NCI-H748 treated with DMSO at 0.1 percent for 48 hours (cell line): ENCODE data around the gene AARS1.
"Not testable (repeated sequence)": the region's sequence is repeated elsewhere in the genome, so short reads cannot be mapped to it uniquely, and the experiment has no call there.

Source experiments
- DNase-seq: peaks from one replicate; lab custom pipeline; 2025; lab: John Stamatoyannopoulos, UW

The AARS1 gene

GRCh38 chr16:70289229-70290094 is at the start of gene AARS1:
TSS of gene AARS1 (minus strand) at chr16:70289506. CDS start at chr16:70282763, 6,743 bp downstream.
- peak; percentile 95 for DNase-seq

- no peak for DNase-seq
Observed at GRCh38 chr16:70337814-70338213, 48.5 kb upstream of the AARS1 start.

DNA sequence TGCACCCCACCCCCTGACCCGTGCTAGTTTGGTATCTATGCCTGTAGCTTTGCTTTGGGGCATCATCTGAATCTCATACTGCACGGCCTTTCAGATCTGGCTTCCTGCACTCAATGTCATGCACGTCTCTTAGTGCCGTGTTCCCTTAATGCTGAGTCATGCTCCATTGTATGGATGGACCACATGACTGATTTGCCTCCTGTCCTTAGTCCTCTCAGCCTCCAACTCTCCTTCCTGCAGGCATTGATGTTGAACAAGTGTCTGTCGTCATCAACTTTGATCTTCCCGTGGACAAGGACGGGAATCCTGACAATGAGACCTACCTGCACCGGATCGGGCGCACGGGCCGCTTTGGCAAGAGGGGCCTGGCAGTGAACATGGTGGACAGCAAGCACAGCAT is 43.4 kb upstream of the AARS1 start:
- DNase-seq, result not testable (repeated sequence)

GRCh38 chr16:70331588-70332358 is 42.5 kb upstream of the AARS1 start:
- no peak for DNase-seq

- DNase-seq, result no peak
Observed at GRCh38 chr16:70331091-70331490, 41.8 kb upstream of the AARS1 start.

DNA sequence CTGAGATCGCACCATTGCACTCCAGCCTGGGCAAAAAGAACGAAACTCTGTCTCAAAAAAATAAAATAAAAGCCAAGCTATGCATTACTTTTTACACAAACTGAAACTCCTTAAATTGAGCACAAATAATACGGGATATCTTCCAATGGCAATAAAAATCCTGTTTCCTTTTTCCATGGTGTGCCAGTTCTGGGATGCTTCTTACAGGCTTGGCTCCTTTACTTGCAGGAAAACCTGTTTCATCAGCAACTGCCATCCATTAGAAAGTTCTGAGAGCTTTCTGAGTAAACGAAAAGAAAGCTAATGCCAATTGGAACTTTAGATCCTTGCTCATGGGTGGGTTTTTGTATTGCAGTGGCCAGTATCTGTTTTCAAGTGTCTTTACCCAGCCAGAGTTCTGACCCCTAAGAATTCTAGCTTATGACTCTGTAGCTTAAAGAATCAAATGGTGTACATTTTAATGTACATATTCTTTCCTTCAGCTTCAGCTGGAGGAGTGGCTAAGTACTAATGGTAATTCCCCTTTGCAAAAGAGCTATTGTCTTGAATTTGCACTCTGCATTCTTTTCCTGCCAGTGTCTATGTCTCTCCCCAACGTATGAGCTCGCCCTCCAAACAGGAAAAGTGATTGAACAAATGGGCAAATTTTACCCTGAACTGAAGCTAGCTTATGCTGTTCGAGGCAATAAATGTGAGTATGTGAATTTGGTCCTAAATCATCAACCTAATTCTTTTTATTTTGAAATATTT is 35.9 kb upstream of the AARS1 start:
- DNase-seq, result no peak

DNA sequence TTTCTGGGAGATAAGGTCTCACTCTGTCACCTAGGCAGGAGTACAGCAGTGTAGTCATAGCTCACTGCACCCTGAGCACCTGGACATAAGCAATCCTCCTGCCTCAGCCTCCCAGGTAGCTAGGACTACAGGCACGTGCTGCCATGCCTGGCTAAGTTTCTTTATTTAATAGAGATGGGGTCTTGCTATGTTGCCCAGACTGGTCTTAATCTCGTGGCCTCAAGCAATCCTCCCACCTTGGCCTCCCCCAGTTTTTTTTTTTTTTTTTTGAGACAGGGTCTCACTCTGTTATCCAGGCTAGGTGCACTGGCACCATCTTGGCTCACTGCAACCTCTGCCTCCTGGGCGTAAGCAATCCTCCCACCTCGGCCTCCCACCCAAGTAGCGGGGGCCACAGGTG is 30.8 kb upstream of the AARS1 start:
- DNase-seq, result no peak

DNA sequence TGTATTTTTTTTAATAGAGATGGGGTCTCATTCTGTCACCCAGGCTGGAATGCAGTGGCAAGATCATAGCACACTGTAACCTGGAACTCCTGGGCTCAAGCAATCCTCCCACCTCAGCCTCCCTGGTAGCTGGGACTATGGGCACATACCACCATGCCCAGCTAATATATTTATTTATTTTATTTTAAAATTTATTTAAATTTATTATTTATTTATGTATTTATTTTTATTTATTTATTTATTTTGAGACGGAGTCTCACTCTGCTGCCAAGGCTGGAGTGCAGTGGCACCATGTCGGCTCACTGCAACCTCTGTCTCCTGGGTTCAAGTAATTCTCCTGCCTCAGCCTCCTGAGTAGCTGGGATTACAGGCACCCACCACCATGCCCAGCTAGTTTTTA is 18.4 kb upstream of the AARS1 start:
- not testable (repeated sequence) for DNase-seq

DNA sequence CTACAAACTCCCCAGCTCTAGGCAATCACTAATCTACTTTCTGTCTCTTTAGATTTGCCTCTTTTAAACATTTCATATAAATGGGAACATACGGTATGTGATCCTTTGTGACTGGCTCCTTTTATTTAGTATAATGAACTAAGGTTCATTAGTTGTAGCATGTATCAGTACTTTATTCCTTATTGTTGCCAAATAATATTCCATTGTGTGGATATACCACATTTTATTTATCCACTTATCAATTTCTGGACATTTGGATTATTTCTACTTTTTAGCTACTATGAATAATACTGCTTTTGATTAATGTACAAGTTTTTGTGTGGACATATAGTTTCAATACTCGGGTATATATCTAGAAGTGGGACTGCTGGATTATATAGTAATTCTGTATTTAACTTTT is 17.6 kb upstream of the AARS1 start:
- DNase-seq, result no peak

- no peak for DNase-seq
Observed at GRCh38 chr16:70304892-70305448, 15.7 kb upstream of the AARS1 start.

DNA sequence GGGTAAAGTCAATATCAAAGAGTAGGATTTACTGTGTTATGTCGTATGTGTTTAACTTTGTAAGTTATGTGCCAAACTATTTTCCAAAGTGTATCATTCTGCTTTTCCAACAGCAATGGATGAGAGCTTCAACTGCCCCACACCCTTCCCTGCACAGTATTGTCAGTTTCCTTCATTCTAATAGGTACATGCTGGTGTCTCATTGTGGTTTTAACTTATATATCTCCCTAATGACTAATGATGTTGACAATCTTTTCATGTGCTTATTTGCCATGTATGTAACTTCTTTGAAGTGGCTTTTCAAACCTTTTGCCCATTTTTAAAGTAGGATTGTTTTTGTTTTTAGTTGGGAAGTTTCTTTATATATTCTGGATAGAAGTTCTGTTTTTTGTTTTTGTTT is 13.4 kb upstream of the AARS1 start:
- DNase-seq, result no peak

DNA sequence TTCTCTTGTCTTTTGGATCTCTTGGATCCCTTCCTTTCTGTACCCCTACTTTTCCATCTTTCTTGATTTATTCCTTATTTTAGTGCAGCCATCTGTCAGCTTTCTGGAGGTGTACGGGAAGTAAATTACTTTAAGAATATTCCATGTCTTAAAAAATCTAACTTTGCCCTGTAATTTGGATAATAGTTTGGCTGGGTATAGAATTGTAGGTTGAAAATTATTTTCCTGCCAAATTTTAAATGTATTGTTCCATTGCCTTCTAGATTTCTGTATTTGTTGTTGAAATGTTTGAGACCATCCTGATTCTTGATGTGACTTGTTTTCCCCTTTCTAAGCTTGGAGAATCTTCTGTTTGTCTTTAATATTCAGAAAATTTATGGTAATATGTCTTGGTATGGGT is 11.8 kb upstream of the AARS1 start:
- no peak for DNase-seq

- DNase-seq, result peak; percentile 25
Observed at GRCh38 chr16:70298988-70299938, 10.0 kb upstream of the AARS1 start, which contains the start of gene DDX19B. TSS of gene DDX19B (plus strand) at chr16:70299186. CDS start at chr16:70299298, 112 bp downstream.

GRCh38 chr16:70295634-70296033 is 6.3 kb upstream of the AARS1 start:
- DNase-seq, result no peak

DNA sequence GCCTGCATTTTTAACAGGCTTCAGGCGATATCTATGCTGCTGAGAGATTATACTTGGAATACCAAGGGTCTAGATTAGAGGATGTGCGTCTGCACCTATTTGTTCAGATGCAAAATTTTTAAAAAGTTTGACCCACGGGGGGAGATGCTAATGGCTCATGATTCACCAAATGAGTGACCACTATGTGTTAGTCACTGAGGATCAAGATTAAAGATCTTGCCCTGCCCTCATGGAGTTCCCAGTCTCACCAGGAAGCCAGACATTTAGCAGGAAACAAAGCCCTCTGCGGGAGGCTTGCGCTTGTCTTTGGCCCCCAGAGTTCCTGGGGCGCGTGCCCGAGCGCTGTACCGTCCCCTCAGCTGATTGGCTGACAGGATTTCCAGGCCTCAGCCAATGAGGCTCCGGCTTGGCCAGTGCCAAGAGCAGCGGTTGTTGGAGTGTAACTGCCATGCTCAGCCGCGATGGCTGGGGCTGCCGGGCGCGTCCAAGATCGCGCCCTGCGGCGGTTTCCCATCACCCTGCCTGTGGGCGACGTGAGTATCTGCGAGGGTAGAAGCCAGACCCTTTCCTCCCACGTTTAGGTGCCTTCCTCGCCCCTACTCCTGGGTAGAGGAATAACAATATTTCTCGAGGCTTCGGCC is 5.2 kb upstream of the AARS1 start:
- DNase-seq, result no peak

DNA sequence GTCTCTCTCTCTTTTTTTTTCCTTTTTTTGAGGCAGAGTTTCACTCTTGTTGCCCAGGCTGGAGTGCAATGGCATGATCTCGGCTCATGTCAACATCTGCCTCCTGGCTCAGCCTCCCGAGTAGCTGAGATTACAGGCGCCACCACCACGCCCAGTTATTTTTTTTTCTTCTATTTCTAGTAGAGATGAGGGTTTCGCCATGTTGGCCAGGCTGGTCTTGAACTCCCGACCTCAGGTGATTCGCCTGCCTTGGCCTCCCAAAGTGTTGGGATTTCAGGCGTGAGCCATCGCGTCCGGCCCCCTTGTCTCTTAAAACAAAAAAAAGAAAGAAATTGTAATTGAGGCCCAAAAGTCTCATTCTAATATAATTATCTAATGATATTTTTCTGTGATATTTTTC is 2.8 kb upstream of the AARS1 start:
- DNase-seq, result not testable (repeated sequence)

GRCh38 chr16:70290949-70291519 is 1.7 kb upstream of the AARS1 start:
- no peak for DNase-seq

DNA sequence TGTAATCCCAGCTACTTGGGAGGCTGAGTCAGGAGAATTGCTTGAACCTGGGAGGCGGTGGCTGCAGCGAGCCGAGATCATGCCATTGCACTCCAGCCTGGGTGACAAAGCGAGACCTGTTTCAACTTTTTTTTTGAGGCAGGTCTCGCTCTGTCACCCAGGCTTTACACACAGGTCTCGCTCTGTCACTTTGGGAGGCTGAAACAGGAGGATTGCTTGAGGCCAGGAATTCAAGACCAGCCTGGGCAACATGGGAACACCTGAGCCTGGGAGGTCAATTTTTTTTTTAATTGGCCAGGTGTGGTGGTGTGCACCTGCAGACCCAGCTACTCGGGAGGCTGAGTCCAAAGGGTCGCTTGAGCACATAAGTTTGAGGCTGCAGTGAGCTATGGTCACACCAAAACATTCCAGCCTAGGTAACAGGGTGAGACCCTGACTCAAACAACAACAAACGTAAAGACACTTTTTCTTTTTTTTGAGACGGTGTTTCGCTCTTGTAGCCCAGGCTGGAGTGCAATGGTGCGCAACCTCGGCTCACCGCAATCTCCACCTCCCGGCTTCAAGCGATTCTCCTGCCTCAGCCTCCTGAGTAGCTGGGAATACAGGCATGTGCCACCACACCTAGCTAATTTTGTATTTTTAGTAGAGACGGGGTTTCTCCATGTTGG is 1.9 kb downstream of the AARS1 start:
- DNase-seq, result not testable (repeated sequence)

DNA sequence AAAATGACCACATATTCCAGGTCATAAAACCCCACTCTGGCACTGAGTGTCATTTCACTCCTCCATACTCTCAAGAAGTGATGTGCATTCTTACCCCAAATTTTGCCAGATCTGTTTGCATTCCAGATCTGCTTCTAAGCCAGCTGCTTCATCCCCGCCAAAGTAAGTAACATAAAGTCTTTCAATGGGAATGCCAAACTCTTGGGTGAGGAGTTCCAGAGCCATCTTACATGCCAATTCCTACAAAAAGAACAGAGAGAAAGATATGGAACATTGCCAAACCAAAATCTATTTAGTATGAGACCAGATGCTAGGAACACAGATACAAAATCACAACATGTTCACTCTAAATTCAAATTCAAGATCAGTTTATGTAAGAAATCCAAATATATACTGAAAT is 12.9 kb downstream of the AARS1 start:
- no peak for DNase-seq
